Heart right ventricle (tissue), 16 donors: ENCODE results near the gene CACNA1G. TPM values are rescaled to one million over a fixed set of nuclear protein-coding genes. Genes with fewer than 3 reads are reported as not detected.
A peak's percentile ranks its signal among the peaks of the same experiment; 100 is the strongest.

Experiments
- ATAC-seq, 8 donors: fragments of 200-7000 bp; cut with Tn5 transposase; one replicate each; pipeline ENCODE4 v1.9.1; 2020; ENCODE audit warnings: mild to moderate bottlenecking in 8 of 8, moderate library complexity in 8 of 8, moderate number of reproducible peaks in 1 of 8
- DNase-seq, 2 donors: peaks; one replicate each; pipeline ENCODE4 v3.0.0-alpha.2; 2020
- H3K27ac ChIP-seq, 10 donors: fragments of 200-600 bp; sonication (generic) in 2 of 10; one replicate each; pipeline versions ENCODE4 v1.5.0 to v1.8.0; 2020 to 2022; ENCODE audit warnings: mild to moderate bottlenecking in 3 of 10
- H3K27me3 ChIP-seq, 7 donors: fragments of 200-600 bp; one replicate each; pipeline ENCODE4 v1.8.0; 2021 to 2022; ENCODE audit warnings: mild to moderate bottlenecking in 2 of 7
- H3K36me3 ChIP-seq, 9 donors: fragments of 200-600 bp; sonication (generic) in 1 of 9; one replicate each; pipeline versions ENCODE4 v1.5.0 to v1.8.0; 2020 to 2022; ENCODE audit warnings: mild to moderate bottlenecking in 2 of 9
- H3K4me1 ChIP-seq, 9 donors: fragments of 200-600 bp; sonication (generic) in 1 of 9; one replicate each; pipeline versions ENCODE4 v1.5.0 to v1.8.0; 2020 to 2022; ENCODE audit warnings: mild to moderate bottlenecking in 4 of 9
- H3K4me3 ChIP-seq, 10 donors: fragments of 200-600 bp; sonication (generic) in 2 of 10; one replicate each; pipeline versions ENCODE4 v1.5.0 to v1.8.0; 2020 to 2022; ENCODE audit warnings: mild to moderate bottlenecking in 7 of 10, moderate library complexity in 2 of 10
- H3K9me3 ChIP-seq, 11 donors: fragments of 200-600 bp in 10 of 11; sonication (generic) in 2 of 11; one replicate each; pipeline versions ENCODE4 v1.5.0 to v1.8.0; 2013 to 2022; ENCODE audit warnings: mild to moderate bottlenecking in 2 of 11, control low read depth in 1 of 11, moderate library complexity in 1 of 11
- WGBS, 2 donors: extraction: QIAGEN DNeasy Blood & Tissue Kit; methylation state at CpG; one replicate each; pipeline ENCODE4 v1.1.7; 2013; ENCODE audit warnings: inconsistent platforms in 1 of 2; 5-methylcytosine and 5-hydroxymethylcytosine counted together
- intact Hi-C, 10 donors: fragments of 100-400 bp; cut with DNase I; formaldehyde crosslinking; loops; one replicate each; pipeline versions ENCODE4 v1.11.1 to v1.14.2; 2022
- polyA plus RNA-seq, 2 donors: library from polyadenylated mRNA; stranded (reverse); fragments of 200-250 nt; gene quantifications; one replicate each; pipeline ENCODE4 v1.2.3, GENCODE V29; 2013
- total RNA-seq, 10 donors: library from RNA; stranded (reverse); fragmentation: NEBNext Ultra II Directional in 3 of 10; extraction: Animal tissue kit (Norgen Biotek cat#: 25700) in 3 of 10; gene quantifications; one replicate each; pipeline versions ENCODE4 v1.2.1 to v1.2.4, GENCODE V29; 2021 to 2023
- TF ChIP-seq, protein P1 (sequence below), 9 donors: fragments of 200-600 bp; sonication (generic) in 2 of 9; IDR thresholded peaks; one replicate each; pipeline versions ENCODE4 v1.5.0 to v1.8.0; 2021 to 2022; ENCODE audit warnings: antibody characterized with exemption in 9 of 9, mild to moderate bottlenecking in 5 of 9, moderate library complexity in 1 of 9
- donor health status: Arrhythmogenic right ventricular cardiomyopathy.
- donor health status: ischemic (EF 13 %, LVEDD 7.1; RV severe dilation, severe dysfunction).
- donor health status: healthy with polysubstance abuse.
- donor health status: DM: no; HTN: yes; CAD: no.
- donor health status: DM: no; HTN: no; CAD: no.
- donor health status: ischemic (EF 25% LVEDD 6.9; RV normal size, moderate dysfunction).
- donor health status: ischemic (EF 25% LVEDD 5.7; RV mildly dilated, moderate dysfunction).
- donor health status: healthy.
- donor health status: DM: yes; HTN: yes; CAD: no.
- donor health status: Ischemic cardiomyopathy.
- donor health status: ischemic (EF 35%, LVEDD 5.7; RV mildly dilated, moderate dysfunction).
- donor health status: nonischemic (EF 11% LVEDD 7.7; RV severe dilation, severe dysfunction).
- donor health status: DM: yes; HTN: yes; CAD: no.
- donor health status: PGD.
- donor health status: ischemic (EF 29% LVEDD 5.4; RV normal size, mild dysfunction).
- donor health status: nonischemic (EF 23%, LVEDD 6.1; RV moderate dilation, normal function).

Gene CACNA1G
- total and polyA plus RNA-seq, 12 donors: 0.04 to 0.46 (median 0.24) TPM

- Histone ChIP-seq H3K36me3 (no peaks in the 10 kb centered on the region), H3K4me3 (no peak overlapping the region), H3K27ac (no peak overlapping the region), H3K4me1 (peaks cover 3 to 30% (median 19%) of the 10 kb centered on the region in 9 donors), H3K9me3 (no peaks in the 10 kb centered on the region), H3K27me3 (peaks cover 0 to 43% (median 25%) of the 10 kb centered on the region in 7 donors)
- no peak for DNase-seq
- intact Hi-C loops: loop anchor here in 2 of 10 donors (5.0 to 10.0 kb wide), 2 partner anchors 45 to 508 kb away; no protein-coding TSS in a partner anchor
- no peak for ATAC-seq
- 90 to 91% methylated on average over 7 of the region's 7 CpGs for WGBS, 2 donors
- TF ChIP-seq, protein P1, sequence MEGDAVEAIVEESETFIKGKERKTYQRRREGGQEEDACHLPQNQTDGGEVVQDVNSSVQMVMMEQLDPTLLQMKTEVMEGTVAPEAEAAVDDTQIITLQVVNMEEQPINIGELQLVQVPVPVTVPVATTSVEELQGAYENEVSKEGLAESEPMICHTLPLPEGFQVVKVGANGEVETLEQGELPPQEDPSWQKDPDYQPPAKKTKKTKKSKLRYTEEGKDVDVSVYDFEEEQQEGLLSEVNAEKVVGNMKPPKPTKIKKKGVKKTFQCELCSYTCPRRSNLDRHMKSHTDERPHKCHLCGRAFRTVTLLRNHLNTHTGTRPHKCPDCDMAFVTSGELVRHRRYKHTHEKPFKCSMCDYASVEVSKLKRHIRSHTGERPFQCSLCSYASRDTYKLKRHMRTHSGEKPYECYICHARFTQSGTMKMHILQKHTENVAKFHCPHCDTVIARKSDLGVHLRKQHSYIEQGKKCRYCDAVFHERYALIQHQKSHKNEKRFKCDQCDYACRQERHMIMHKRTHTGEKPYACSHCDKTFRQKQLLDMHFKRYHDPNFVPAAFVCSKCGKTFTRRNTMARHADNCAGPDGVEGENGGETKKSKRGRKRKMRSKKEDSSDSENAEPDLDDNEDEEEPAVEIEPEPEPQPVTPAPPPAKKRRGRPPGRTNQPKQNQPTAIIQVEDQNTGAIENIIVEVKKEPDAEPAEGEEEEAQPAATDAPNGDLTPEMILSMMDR (IDR thresholded peaks at IDR 0.05): no peak
Measured at GRCh38 chr17:50529849-50530248, 30.7 kb upstream of the CACNA1G start.

- 58 to 62% methylated on average over 6 of the region's 6 CpGs for WGBS, 2 donors
- intact Hi-C loops: loop anchor here in 2 of 10 donors (5.0 to 10.0 kb wide), 2 partner anchors 47 to 509 kb away; no protein-coding TSS in a partner anchor
Measured at GRCh38 chr17:50531428-50532025, 29.0 kb upstream of the CACNA1G start.

DNA sequence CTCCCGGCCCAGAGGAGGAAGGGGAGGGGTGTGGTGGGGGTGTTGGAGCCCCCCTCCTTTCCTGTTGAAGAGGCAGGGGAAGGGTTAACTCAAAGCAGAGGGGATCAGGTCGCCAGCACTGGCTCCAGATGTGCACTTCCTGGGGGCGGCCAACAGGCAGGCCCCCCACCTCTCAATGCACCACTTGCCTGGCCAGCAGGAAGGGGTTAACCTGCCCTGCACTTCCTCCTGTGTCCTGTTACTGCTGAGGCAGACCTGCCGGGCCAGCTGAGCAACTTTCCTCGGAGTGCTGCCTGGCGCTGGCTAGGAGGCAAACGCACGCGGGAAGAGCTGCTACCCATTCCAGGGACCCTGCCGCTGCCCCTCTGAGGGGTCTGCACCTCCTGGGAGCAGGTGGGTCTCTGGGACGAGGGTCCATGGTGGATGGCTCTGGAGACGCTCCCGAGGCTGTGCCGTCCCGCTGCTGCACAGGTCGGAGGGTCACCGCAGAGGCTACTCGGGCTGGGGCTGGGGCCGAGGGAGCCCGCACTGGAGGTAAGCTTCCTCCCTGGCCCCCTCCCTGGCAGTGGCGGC, 28.0 kb upstream of the CACNA1G start, which contains the start of gene EPN3:
Gene EPN3 (plus strand): TSS at position 284 of the 573 bp plus-strand sequence. CDS start 3,822 bp downstream, outside the sequence.
- no peak for DNase-seq
- Histone ChIP-seq H3K27me3 (peaks cover 0 to 45% (median 25%) of the 10 kb centered on the region in 7 donors), H3K27ac (peak within 1 kb of the TSS in 9 of 10 donors; percentile 65 to 89 (median 80)), H3K4me3 (peak within 1 kb of the TSS; percentile 2 to 54 (median 48)), H3K4me1 (peaks cover 3 to 33% (median 19%) of the 10 kb centered on the region in 9 donors), H3K9me3 (no peaks in the 10 kb centered on the region), H3K36me3 (peaks cover 0 to 6% (median 0%) of the 10 kb centered on the region in 9 donors)
- whole genome bisulfite sequencing, 2 donors: 1 to 3% methylated on average over 21 of the region's 21 CpGs
- TF ChIP-seq, protein P1 (IDR thresholded peaks at IDR 0.05): no peak
- intact Hi-C loops: loop anchor here in 2 of 10 donors (5.0 to 10.0 kb wide), 2 partner anchors 48 to 510 kb away; no protein-coding TSS in a partner anchor
- ATAC-seq: peak in 6 of 8 donors; percentile 28 to 53 (median 34)

More at GRCh38 chr17:50531428-50532025, 29.0 kb upstream of the CACNA1G start:
- H3K27me3 ChIP-seq: peaks cover 0 to 45% (median 25%) of the 10 kb centered on the region in 7 donors
- H3K36me3 ChIP-seq: peaks cover 0 to under 1% (median 0%) of the 10 kb centered on the region in 9 donors
- no peak overlapping the region for H3K4me3 ChIP-seq
- H3K4me1 ChIP-seq: peaks cover 3 to 33% (median 19%) of the 10 kb centered on the region in 9 donors
- no peaks in the 10 kb centered on the region for H3K9me3 ChIP-seq
- TF ChIP-seq, protein P1 (IDR thresholded peaks at IDR 0.05): no peak
- ATAC-seq (no peak), DNase-seq (no peak)
- H3K27ac ChIP-seq: no peak overlapping the region

GRCh38 chr17:50533185-50533584, 27.3 kb upstream of the CACNA1G start:
- ATAC-seq (peak in 5 of 8 donors; percentile 12 to 46 (median 21)), DNase-seq (no peak)
- Histone ChIP-seq H3K27ac (peak overlapping the region in 9 of 10 donors; percentile 65 to 89 (median 80)), H3K9me3 (no peaks in the 10 kb centered on the region), H3K27me3 (peaks cover 0 to 45% (median 25%) of the 10 kb centered on the region in 7 donors), H3K36me3 (peaks cover 0 to 6% (median 0%) of the 10 kb centered on the region in 9 donors), H3K4me3 (peak overlapping the region; percentile 2 to 54 (median 48)), H3K4me1 (peaks cover 3 to 33% (median 19%) of the 10 kb centered on the region in 9 donors)
- TF ChIP-seq, protein P1 (IDR thresholded peaks at IDR 0.05): no peak
- WGBS, 2 donors: 20 to 21% methylated on average over 5 of the region's 5 CpGs
- intact Hi-C loops: loop anchor here in 2 of 10 donors (5.0 to 10.0 kb wide), 2 partner anchors 48 to 511 kb away; no protein-coding TSS in a partner anchor
